Fibroblast of skin of left quadriceps (primary cell): ENCODE data around the gene PSMC3.

Experiments
- DNase-seq, 2 experiments: peaks; one replicate each; pipeline ENCODE4 v3.0.0-alpha.2; 2013; ENCODE audit warnings: low read depth in 2 of 2

The PSMC3 gene

GRCh38 chr11:47413908-47414684 is 12.1 kb downstream of the PSMC3 start:
- no peak for DNase-seq

GRCh38 chr11:47413351-47413750 is 12.9 kb downstream of the PSMC3 start:
- no peak for DNase-seq

- DNase-seq = no peak
Observed at GRCh38 chr11:47411884-47412746, 14.1 kb downstream of the PSMC3 start.

GRCh38 chr11:47410370-47411264 is 15.6 kb downstream of the PSMC3 start:
- DNase-seq = no peak

GRCh38 chr11:47409440-47410369 is 16.5 kb downstream of the PSMC3 start:
- DNase-seq = no peak

GRCh38 chr11:47408598-47409439 is 17.4 kb downstream of the PSMC3 start:
- peak; percentile 26 to 39 for DNase-seq

GRCh38 chr11:47407746-47408590 is 18.3 kb downstream of the PSMC3 start, which contains the start of gene SLC39A13:
Gene SLC39A13, plus strand, starts transcription at chr11:47408590. Its CDS starts 1,505 bp downstream, at chr11:47410095.
- DNase-seq = peak; percentile 88 to 90

GRCh38 chr11:47406896-47407745 is 19.1 kb downstream of the PSMC3 start:
- DNase-seq = no peak

GRCh38 chr11:47403571-47403970 is 22.7 kb downstream of the PSMC3 start:
- no peak for DNase-seq

- DNase-seq = no peak
Observed at GRCh38 chr11:47403135-47403534, 23.1 kb downstream of the PSMC3 start.

GRCh38 chr11:47400768-47401279 is 25.4 kb downstream of the PSMC3 start:
- no peak for DNase-seq

GRCh38 chr11:47399860-47400767 is 26.1 kb downstream of the PSMC3 start:
- DNase-seq = no peak

GRCh38 chr11:47398551-47398950 is 27.7 kb downstream of the PSMC3 start:
- no peak for DNase-seq

- DNase-seq = no peak
Observed at GRCh38 chr11:47398011-47398410, 28.2 kb downstream of the PSMC3 start.

GRCh38 chr11:47396049-47396320 is 30.3 kb downstream of the PSMC3 start:
- DNase-seq = no peak

GRCh38 chr11:47395223-47396048 is 30.8 kb downstream of the PSMC3 start:
- no peak for DNase-seq
